22Rv1 (cell line): ENCODE results near the gene OR10H4.

Experiments used
- CTCF ChIP-seq: fragments of 450-650 bp; IDR thresholded peaks from 2 replicates; pipeline ENCODE4 v1.5.1; 2017; ENCODE audit warnings: mild to moderate bottlenecking
- ZFX ChIP-seq: fragments of 450-650 bp; IDR thresholded peaks from 2 replicates; pipeline ENCODE4 v1.6.1; 2017; ENCODE audit warnings: antibody characterized with exemption, borderline replicate concordance

GRCh38 chr19:15937771-15938170 lies 11.0 kb upstream of the OR10H4 start:
- TF ChIP-seq CTCF, result no peak
- TF ChIP-seq ZFX, result no peak
